Measurements from ENCODE around the gene LRRC17.
"Not testable (repeated sequence)": the region's sequence is repeated elsewhere in the genome, so short reads cannot be mapped to it uniquely, and the experiment has no call there.

The LRRC17 gene

GRCh38 chr7:102897211-102897631, 15.6 kb upstream of the LRRC17 start:
- no peak for DNase-seq (ENCODE audit: low read depth in 2 of 2, low spot score in 1 of 2)

GRCh38 chr7:102897856-102898531, 14.8 kb upstream of the LRRC17 start:
- DNase-seq (ENCODE audit: low read depth in 2 of 2, low spot score in 1 of 2) = no peak

GRCh38 chr7:102898532-102898859, 14.3 kb upstream of the LRRC17 start:
- no peak for DNase-seq (ENCODE audit: low read depth in 2 of 2, low spot score in 1 of 2)

- DNase-seq (ENCODE audit: low read depth in 2 of 2, low spot score in 1 of 2) = not testable (repeated sequence)
Measured at GRCh38 chr7:102902052-102902451, 10.7 kb upstream of the LRRC17 start.

- not testable (repeated sequence) for DNase-seq (ENCODE audit: low read depth in 2 of 2, low spot score in 1 of 2)
Measured at GRCh38 chr7:102903576-102903975, 9.2 kb upstream of the LRRC17 start.

- no peak for DNase-seq (ENCODE audit: low read depth in 2 of 2, low spot score in 1 of 2)
Measured at GRCh38 chr7:102908676-102909075, 4.1 kb upstream of the LRRC17 start.

- DNase-seq (ENCODE audit: low read depth in 2 of 2, low spot score in 1 of 2) = no peak
Measured at GRCh38 chr7:102913826-102914225, 1.0 kb downstream of the LRRC17 start.

- DNase-seq (ENCODE audit: low read depth in 2 of 2, low spot score in 1 of 2) = no peak
Measured at GRCh38 chr7:102914585-102914984, 1.8 kb downstream of the LRRC17 start.

- DNase-seq (ENCODE audit: low read depth in 2 of 2, low spot score in 1 of 2) = no peak
Measured at GRCh38 chr7:102916426-102916825, 3.6 kb downstream of the LRRC17 start.

GRCh38 chr7:102916881-102917280, 4.1 kb downstream of the LRRC17 start:
- no peak for DNase-seq (ENCODE audit: low read depth in 2 of 2, low spot score in 1 of 2)

GRCh38 chr7:102917436-102918353, 4.9 kb downstream of the LRRC17 start:
- DNase-seq (ENCODE audit: low read depth in 2 of 2, low spot score in 1 of 2) = no peak

GRCh38 chr7:102918845-102919244, 6.0 kb downstream of the LRRC17 start:
- no peak for DNase-seq (ENCODE audit: low read depth in 2 of 2, low spot score in 1 of 2)

GRCh38 chr7:102925976-102926782, 13.4 kb downstream of the LRRC17 start:
- no peak for DNase-seq (ENCODE audit: low read depth in 2 of 2, low spot score in 1 of 2)

- no peak for DNase-seq (ENCODE audit: low read depth in 2 of 2, low spot score in 1 of 2)
Measured at GRCh38 chr7:102926783-102927140, 14.0 kb downstream of the LRRC17 start.

GRCh38 chr7:102927312-102927933, 14.6 kb downstream of the LRRC17 start:
- no peak for DNase-seq (ENCODE audit: low read depth in 2 of 2, low spot score in 1 of 2)

GRCh38 chr7:102931757-102932156, 19.0 kb downstream of the LRRC17 start:
- no peak for DNase-seq (ENCODE audit: low read depth in 2 of 2, low spot score in 1 of 2)

- DNase-seq (ENCODE audit: low read depth in 2 of 2, low spot score in 1 of 2) = no peak
Measured at GRCh38 chr7:102933763-102934162, 21.0 kb downstream of the LRRC17 start.

GRCh38 chr7:102934239-102934638, 21.4 kb downstream of the LRRC17 start:
- DNase-seq (ENCODE audit: low read depth in 2 of 2, low spot score in 1 of 2) = no peak

GRCh38 chr7:102934701-102935100, 21.9 kb downstream of the LRRC17 start:
- DNase-seq (ENCODE audit: low read depth in 2 of 2, low spot score in 1 of 2) = no peak

GRCh38 chr7:102935450-102936115, 22.8 kb downstream of the LRRC17 start:
- DNase-seq (ENCODE audit: low read depth in 2 of 2, low spot score in 1 of 2) = no peak

GRCh38 chr7:102938679-102939078, 25.9 kb downstream of the LRRC17 start:
- DNase-seq (ENCODE audit: low read depth in 2 of 2, low spot score in 1 of 2) = no peak
